Measurements from ENCODE around the gene TMEM63C.
"Not testable (repeated sequence)": the region's sequence is repeated elsewhere in the genome, so short reads cannot be mapped to it uniquely, and the experiment has no call there.

TMEM63C gene

GRCh38 chr14:77157740-77158139 lies 23.9 kb upstream of the TMEM63C start:
- no peak for DNase-seq (ENCODE audit: low read depth)

- no peak for DNase-seq (ENCODE audit: low read depth)
Measured at GRCh38 chr14:77158175-77158881, 23.3 kb upstream of the TMEM63C start.

- no peak for DNase-seq (ENCODE audit: low read depth)
Measured at GRCh38 chr14:77158882-77159255, 22.7 kb upstream of the TMEM63C start.

GRCh38 chr14:77161011-77161410 lies 20.6 kb upstream of the TMEM63C start:
- no peak for DNase-seq (ENCODE audit: low read depth)

- DNase-seq (ENCODE audit: low read depth), result no peak
Measured at GRCh38 chr14:77170045-77170444, 11.6 kb upstream of the TMEM63C start.

GRCh38 chr14:77172916-77173315 lies 8.7 kb upstream of the TMEM63C start:
- no peak for DNase-seq (ENCODE audit: low read depth)

GRCh38 chr14:77173911-77174617 lies 7.5 kb upstream of the TMEM63C start:
- DNase-seq (ENCODE audit: low read depth), result not testable (repeated sequence)

GRCh38 chr14:77175843-77176242 lies 5.8 kb upstream of the TMEM63C start:
- DNase-seq (ENCODE audit: low read depth), result no peak

- DNase-seq (ENCODE audit: low read depth), result no peak
Measured at GRCh38 chr14:77177702-77178101, 3.9 kb upstream of the TMEM63C start.

GRCh38 chr14:77178656-77179055 lies 2.9 kb upstream of the TMEM63C start:
- no peak for DNase-seq (ENCODE audit: low read depth)

- no peak for DNase-seq (ENCODE audit: low read depth)
Measured at GRCh38 chr14:77180726-77181602, 634 bp upstream of the TMEM63C start.

GRCh38 chr14:77183896-77184295 lies 2.3 kb downstream of the TMEM63C start:
- DNase-seq (ENCODE audit: low read depth), result no peak

GRCh38 chr14:77184396-77185092 lies 2.9 kb downstream of the TMEM63C start:
- no peak for DNase-seq (ENCODE audit: low read depth)

GRCh38 chr14:77185093-77185465 lies 3.5 kb downstream of the TMEM63C start:
- no peak for DNase-seq (ENCODE audit: low read depth)

GRCh38 chr14:77186911-77187648 lies 5.5 kb downstream of the TMEM63C start:
- DNase-seq (ENCODE audit: low read depth), result no peak

GRCh38 chr14:77187649-77188012 lies 6.0 kb downstream of the TMEM63C start:
- DNase-seq (ENCODE audit: low read depth), result no peak

- no peak for DNase-seq (ENCODE audit: low read depth)
Measured at GRCh38 chr14:77189479-77189878, 7.9 kb downstream of the TMEM63C start.

- no peak for DNase-seq (ENCODE audit: low read depth)
Measured at GRCh38 chr14:77190977-77191376, 9.4 kb downstream of the TMEM63C start.

- no peak for DNase-seq (ENCODE audit: low read depth)
Measured at GRCh38 chr14:77194706-77195105, 13.1 kb downstream of the TMEM63C start.

- DNase-seq (ENCODE audit: low read depth), result no peak
Measured at GRCh38 chr14:77195766-77196165, 14.2 kb downstream of the TMEM63C start.

GRCh38 chr14:77197988-77198387 lies 16.4 kb downstream of the TMEM63C start:
- no peak for DNase-seq (ENCODE audit: low read depth)

- no peak for DNase-seq (ENCODE audit: low read depth)
Measured at GRCh38 chr14:77198561-77198960, 17.0 kb downstream of the TMEM63C start.
